Keratinocyte (primary cell): ENCODE data around the gene AFG3L2. TPM values are rescaled to one million over a fixed set of nuclear protein-coding genes. Genes with fewer than 3 reads are reported as not detected.
A peak's percentile ranks its signal among the peaks of the same experiment; 100 is the strongest.

Experiments used
- DNase-seq: peaks from one replicate; pipeline ENCODE4 v3.0.0-alpha.2; 2011; ENCODE audit warnings: low read depth, missing footprints, low spot score
- FAIRE-seq: peaks from 2 replicates; lab custom pipeline; 2011; peaks lifted over from hg19 to GRCh38; lab: Jason Lieb, UNC
- H2AFZ ChIP-seq: 2 replicates; pipeline ENCODE4 v1.6.0; 2012; ENCODE audit warnings: low read length, control low read depth, inconsistent platforms; ENCODE audit not compliant: control insufficient read depth
- H3K27ac ChIP-seq: 2 replicates; pipeline ENCODE4 v1.5.1; 2011; ENCODE audit warnings: low read length; ENCODE audit not compliant: control insufficient read depth, insufficient read depth
- H3K27me3 ChIP-seq: 3 replicates; pipeline ENCODE4 v1.6.0; 2011; ENCODE audit warnings: low read length; ENCODE audit not compliant: control insufficient read depth, insufficient read depth; ENCODE audit errors: extremely low read depth
- H3K36me3 ChIP-seq, 2 experiments: 2 replicates in 1 of 2; 3 replicates in 1 of 2; pipeline ENCODE4 v1.5.1; 2011; ENCODE audit warnings: low read length in 2 of 2, mild to moderate bottlenecking in 1 of 2; ENCODE audit not compliant: control insufficient read depth in 2 of 2, insufficient read depth in 2 of 2; ENCODE audit errors: extremely low read depth in 1 of 2
- H3K4me1 ChIP-seq: 3 replicates; pipeline ENCODE4 v1.5.1; 2011; ENCODE audit warnings: low read length; ENCODE audit not compliant: control insufficient read depth, insufficient read depth; ENCODE audit errors: extremely low read depth
- H3K4me2 ChIP-seq: 3 replicates; pipeline ENCODE4 v1.6.0; 2011; ENCODE audit warnings: low read depth, low read length; ENCODE audit not compliant: control insufficient read depth, insufficient read depth; ENCODE audit errors: extremely low read depth
- H3K4me3 ChIP-seq, 3 experiments: fragments of 200-600 bp in 1 of 3; sonication (generic) in 1 of 3; 2 replicates in 2 of 3; 3 replicates in 1 of 3; pipeline ENCODE4 v1.5.1; 2011 to 2016; ENCODE audit warnings: low read length in 3 of 3, mild to moderate bottlenecking in 3 of 3, control low read depth in 2 of 3, inconsistent platforms in 1 of 3, low read depth in 1 of 3, mixed read lengths in 1 of 3, mixed run types in 1 of 3, moderate library complexity in 1 of 3; ENCODE audit not compliant: control insufficient read depth in 2 of 3, insufficient read depth in 2 of 3; ENCODE audit errors: extremely low read depth in 1 of 3
- H3K79me2 ChIP-seq: 2 replicates; pipeline ENCODE4 v1.6.0; 2012; ENCODE audit warnings: low read length; ENCODE audit not compliant: control insufficient read depth, insufficient read depth
- H3K9ac ChIP-seq: 3 replicates; pipeline ENCODE4 v1.6.0; 2011; ENCODE audit warnings: low read length; ENCODE audit not compliant: control insufficient read depth, insufficient read depth; ENCODE audit errors: extremely low read depth
- H3K9me1 ChIP-seq: 3 replicates; pipeline ENCODE4 v1.6.0; 2011; ENCODE audit warnings: low read length; ENCODE audit not compliant: control insufficient read depth, insufficient read depth; ENCODE audit errors: extremely low read depth
- H3K9me3 ChIP-seq: 2 replicates; pipeline ENCODE4 v1.5.1; 2012; ENCODE audit warnings: low read depth, low read length; ENCODE audit not compliant: control insufficient read depth
- H4K20me1 ChIP-seq: 3 replicates; pipeline ENCODE4 v1.6.0; 2011; ENCODE audit warnings: low read length; ENCODE audit not compliant: control insufficient read depth, insufficient read depth; ENCODE audit errors: extremely low read depth
- EZH2 ChIP-seq: IDR thresholded peaks from one replicate; pipeline ENCODE4 v1.6.1; 2012; ENCODE audit warnings: inconsistent platforms, mild to moderate bottlenecking, low read length, moderate library complexity
- dilution Hi-C: fragments of 300-500 bp; cut with MboI; formaldehyde crosslinking; loops from one replicate; pipeline ENCODE4 v1.7.0; 2020; ENCODE audit warnings: low sequenced_read_pairs; ENCODE audit not compliant: extremely low pct_ligation_motif_present
- polyA minus RNA-seq, 3 experiments: library from RNA; depleted of rRNA, polyadenylated mRNA; stranded (reverse); fragments of >200 nt; gene quantifications; 1 replicate in 1 of 3; 2 replicates in 1 of 3; 3 replicates in 1 of 3; pipeline ENCODE4 v1.2.3, GENCODE V29; 2011
- polyA plus RNA-seq, 5 experiments: library from polyadenylated mRNA; depleted of rRNA in 3 of 5; stranded (reverse) in 3 of 5; stranded (forward) in 1 of 5; unstranded in 1 of 5; fragments of >200 nt; gene quantifications; 1 replicate in 1 of 5; 2 replicates in 3 of 5; 3 replicates in 1 of 5; pipeline versions ENCODE4 v1.2.1 to v1.2.3, GENCODE V29; 2011 to 2012; ENCODE audit warnings: missing spikeins in 2 of 5, low read depth in 1 of 5, low replicate concordance in 1 of 5
- TF ChIP-seq, protein P1 (sequence below), 3 experiments: IDR thresholded peaks in 1 of 3; conservative IDR thresholded peaks in 1 of 3; optimal IDR thresholded peaks in 1 of 3; 2 replicates in 2 of 3; 3 replicates in 1 of 3; pipeline versions ENCODE3 to v1.5.1; 2011; ENCODE audit warnings: low read length in 3 of 3, mild to moderate bottlenecking in 3 of 3, moderate library complexity in 2 of 3, control low read depth in 1 of 3, inconsistent platforms in 1 of 3; ENCODE audit not compliant: insufficient read depth in 2 of 3; ENCODE audit errors: extremely low read depth in 1 of 3

Gene AFG3L2
- polyA plus RNA-seq (31.0 to 47.5 TPM (median 42.2 TPM) in 3 replicates), polyA minus RNA-seq (15.5 to 37.2 TPM (median 30.0 TPM) in 3 replicates)
- polyA plus RNA-seq (2011; ENCODE audit: low read depth), result 57.6 TPM
- 31.3 and 36.9 TPM in 2 replicates for polyA plus RNA-seq (2011; cell fraction: cytosol; rRNA removed)
- 55.3 and 62.9 TPM in 2 replicates for polyA plus RNA-seq (2011; cell fraction: nucleus; rRNA removed)
- 37.8 and 39.1 TPM in 2 replicates for polyA plus RNA-seq (2012; ENCODE audit: low replicate concordance)
- 34.0 TPM for polyA minus RNA-seq (2011; cell fraction: cytosol; rRNA and poly(A)+ RNA removed)
- 26.8 and 46.2 TPM in 2 replicates for polyA minus RNA-seq (2011; cell fraction: nucleus; rRNA and poly(A)+ RNA removed)

DNA sequence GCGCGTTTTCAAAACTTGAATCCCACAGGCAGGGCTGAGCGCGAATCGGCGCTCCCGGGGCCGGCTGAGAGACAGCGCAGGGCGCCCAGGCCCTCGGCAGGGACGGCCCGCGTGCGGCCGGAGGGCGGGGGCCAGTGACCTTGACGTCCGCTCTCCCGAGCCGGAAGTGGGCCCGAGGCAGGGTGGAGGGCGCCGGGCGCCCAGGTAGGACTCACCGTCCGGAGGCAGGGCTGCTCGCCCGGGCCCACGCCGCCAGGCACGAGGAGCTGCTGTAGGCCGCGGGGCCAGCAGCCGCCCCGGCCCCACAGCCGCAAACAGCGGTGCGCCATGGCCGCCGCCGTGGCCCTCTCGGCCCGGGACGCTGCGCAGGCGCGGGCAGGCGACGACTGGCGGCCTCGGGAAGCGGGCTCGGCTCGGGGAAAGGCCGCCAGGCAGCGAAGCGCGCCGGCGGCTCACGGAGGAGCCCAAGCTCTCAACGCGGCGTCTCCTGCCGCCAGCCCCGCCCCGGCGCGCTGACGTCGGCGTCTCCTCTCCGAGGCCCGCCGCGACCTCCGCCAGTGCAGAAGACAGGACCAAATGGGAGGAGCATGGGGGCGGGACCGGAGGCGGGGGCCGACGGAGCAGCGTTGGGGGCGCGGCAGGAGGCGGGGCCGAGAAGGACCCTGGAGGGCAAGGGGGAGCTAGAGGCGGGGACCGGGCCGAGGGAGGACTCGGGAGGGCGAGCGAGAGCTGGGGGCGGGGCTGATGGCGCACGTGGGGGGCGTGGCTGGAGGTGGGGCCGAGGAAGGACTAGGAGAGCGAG, at the start of gene AFG3L2:
Gene AFG3L2 (minus strand): TSS at position 474 of the 802 bp plus-strand sequence. CDS start 145 bp downstream, at position 329.
- peak within 1 kb of the TSS; percentile 98 for H3K4me2 ChIP-seq
- peaks cover 8% of the 10 kb centered on the region for H4K20me1 ChIP-seq
- DNase-seq, result no peak
- peak within 1 kb of the TSS; percentile 90 for H3K9ac ChIP-seq
- peak within 1 kb of the TSS; percentile 77 to 89 (median 81) for H3K4me3 ChIP-seq
- H3K27ac ChIP-seq, result peak within 1 kb of the TSS; percentile 88
- H3K4me1 ChIP-seq, result peaks cover 17% of the 10 kb centered on the region
- TF ChIP-seq, protein P1, sequence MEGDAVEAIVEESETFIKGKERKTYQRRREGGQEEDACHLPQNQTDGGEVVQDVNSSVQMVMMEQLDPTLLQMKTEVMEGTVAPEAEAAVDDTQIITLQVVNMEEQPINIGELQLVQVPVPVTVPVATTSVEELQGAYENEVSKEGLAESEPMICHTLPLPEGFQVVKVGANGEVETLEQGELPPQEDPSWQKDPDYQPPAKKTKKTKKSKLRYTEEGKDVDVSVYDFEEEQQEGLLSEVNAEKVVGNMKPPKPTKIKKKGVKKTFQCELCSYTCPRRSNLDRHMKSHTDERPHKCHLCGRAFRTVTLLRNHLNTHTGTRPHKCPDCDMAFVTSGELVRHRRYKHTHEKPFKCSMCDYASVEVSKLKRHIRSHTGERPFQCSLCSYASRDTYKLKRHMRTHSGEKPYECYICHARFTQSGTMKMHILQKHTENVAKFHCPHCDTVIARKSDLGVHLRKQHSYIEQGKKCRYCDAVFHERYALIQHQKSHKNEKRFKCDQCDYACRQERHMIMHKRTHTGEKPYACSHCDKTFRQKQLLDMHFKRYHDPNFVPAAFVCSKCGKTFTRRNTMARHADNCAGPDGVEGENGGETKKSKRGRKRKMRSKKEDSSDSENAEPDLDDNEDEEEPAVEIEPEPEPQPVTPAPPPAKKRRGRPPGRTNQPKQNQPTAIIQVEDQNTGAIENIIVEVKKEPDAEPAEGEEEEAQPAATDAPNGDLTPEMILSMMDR (optimal IDR thresholded peaks at IDR 0.05 in 1 of 3, IDR thresholded peaks at IDR 0.05 in 1 of 3, conservative IDR thresholded peaks at IDR 0.05 in 1 of 3; ENCODE audit: extremely low read depth in 1 of 3, insufficient read depth in 2 of 3, low read length in 3 of 3), result no peak
- no peak for TF ChIP-seq EZH2
- FAIRE-seq, result no peak
- dilution Hi-C loops, result no loop called here
- no peaks in the 10 kb centered on the region for H3K27me3 ChIP-seq
- H3K79me2 ChIP-seq, result peaks cover 45% of the 10 kb centered on the region
- no peaks in the 10 kb centered on the region for H3K9me3 ChIP-seq
- H3K9me1 ChIP-seq, result peaks cover 5% of the 10 kb centered on the region
- peak within 1 kb of the TSS; percentile 97 for H2AFZ ChIP-seq
- peaks cover 0 to 11% of the 10 kb centered on the region in 2 experiments for H3K36me3 ChIP-seq

DNA sequence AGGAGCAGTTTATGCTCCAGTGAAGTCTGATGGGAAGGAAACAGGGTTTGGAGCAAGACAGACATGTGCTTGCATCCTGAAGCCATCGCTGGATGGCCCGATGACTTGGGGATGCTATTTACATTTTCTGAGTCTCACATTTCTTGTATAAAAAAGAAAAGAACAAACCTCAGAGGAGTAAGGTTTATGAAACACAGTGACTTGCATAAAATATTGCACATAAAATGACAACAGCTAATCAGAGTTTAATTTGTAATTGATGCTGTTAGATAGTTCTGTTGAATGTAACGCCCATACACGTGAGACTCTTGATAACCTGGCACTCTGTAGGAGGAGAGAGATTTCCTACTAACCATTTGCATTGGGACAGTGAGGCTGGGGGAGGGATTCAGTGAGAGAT, 47.2 kb upstream of the AFG3L2 start:
- FAIRE-seq (no peak), DNase-seq (no peak)
- Histone ChIP-seq H2AFZ (no peak overlapping the region), H3K9ac (no peak overlapping the region), H3K79me2 (no peaks in the 10 kb centered on the region), H3K36me3 (peaks cover 0 to 9% of the 10 kb centered on the region in 2 experiments), H3K4me2 (no peak overlapping the region), H3K27me3 (no peaks in the 10 kb centered on the region), H3K4me1 (peaks cover 5% of the 10 kb centered on the region), H3K4me3 (no peak overlapping the region), H4K20me1 (no peaks in the 10 kb centered on the region), H3K9me3 (no peaks in the 10 kb centered on the region), H3K27ac (no peak overlapping the region), H3K9me1 (no peaks in the 10 kb centered on the region)
- dilution Hi-C loops, result no loop called here
- TF ChIP-seq, protein P1 (optimal IDR thresholded peaks at IDR 0.05 in 1 of 3, IDR thresholded peaks at IDR 0.05 in 1 of 3, conservative IDR thresholded peaks at IDR 0.05 in 1 of 3; ENCODE audit: extremely low read depth in 1 of 3, insufficient read depth in 2 of 3, low read length in 3 of 3), result no peak
- no peak for TF ChIP-seq EZH2
